ENCODE results near the gene ERRFI1. TPM values are rescaled to one million over a fixed set of nuclear protein-coding genes. Genes with fewer than 3 reads are reported as not detected.

ERRFI1 gene
- total and polyA plus RNA-seq, 10 of the 15 experiments (the other 5 are each of a cell fraction or from before 2014, with no cell fraction given): 0.90 to 6.5 (median 3.1) TPM

- Histone ChIP-seq H3K4me1 (ENCODE audit: control insufficient read depth, insufficient read depth, low read length) (peaks cover 5% of the 10 kb centered on the region), H2AFZ (ENCODE audit: control insufficient read depth, low read depth, low read length) (no peak overlapping the region), H3K36me3 (ENCODE audit: control insufficient read depth in 2 of 2, insufficient read depth in 2 of 2, low read length in 1 of 2) (no peaks in the 10 kb centered on the region), H3K4me2 (ENCODE audit: control insufficient read depth, insufficient read depth) (no peak overlapping the region), H3K9me3 (replicated peaks; ENCODE audit: control insufficient read depth, insufficient read depth, low read length) (no peaks in the 10 kb centered on the region), H4K20me1 (ENCODE audit: control insufficient read depth, insufficient read depth) (no peaks in the 10 kb centered on the region), H3K4me3 (no peak overlapping the region), H3K79me2 (ENCODE audit: control insufficient read depth, insufficient read depth, low read length) (no peaks in the 10 kb centered on the region), H3K9ac (ENCODE audit: control insufficient read depth, insufficient read depth, low read length) (no peak overlapping the region), H3K27me3 (replicated peaks in 1 of 2; ENCODE audit: control insufficient read depth in 2 of 2, insufficient read depth in 2 of 2, low read length in 1 of 2) (peaks cover 0 to 4% of the 10 kb centered on the region in 2 experiments; a peak in 1 of 4 replicates), H3K27ac (ENCODE audit: control insufficient read depth, insufficient read depth) (no peak overlapping the region)
- ChIA-PET SMC1A (ENCODE audit: uncharacterized antibody, unreplicated experiment) (interaction anchor here (1.2 to 1.6 kb wide), 3 partner anchors 11 to 286 kb away, joined by 3 to 4 read pairs (median 3); no protein-coding TSS in a partner anchor), POLR2A (no interaction called here), RAD21 (ENCODE audit: unreplicated experiment) (interaction anchor here (0.6 to 1.1 kb wide), 4 partner anchors 13 to 288 kb away, joined by 3 read pairs; no protein-coding TSS in a partner anchor), CTCF (interaction anchor here (0.7 to 2.4 kb wide), 4 partner anchors 13 to 321 kb away, joined by 3 to 12 read pairs (median 4); no protein-coding TSS in a partner anchor)
- TF ChIP-seq LARP7 (IDR thresholded peaks at IDR 0.05): no peak
- no peak for TF ChIP-seq RELA (IDR thresholded peaks at IDR 0.05; ENCODE audit: borderline replicate concordance, partially characterized antibody)
- TF ChIP-seq ZBTB33 (IDR thresholded peaks at IDR 0.05): no peak
- ATAC-seq (no peak), DNase-seq (ENCODE audit: low read depth, low spot score) (no peak), FAIRE-seq (no peak)
- intact Hi-C loops (cut with micrococcal nuclease; ENCODE audit: unreplicated experiment): loop anchor here (2.0 to 5.0 kb wide), 2 partner anchors 139 to 287 kb away; no protein-coding TSS in a partner anchor
- 37% methylated on average over 8 of the region's 8 CpGs for WGBS (ENCODE audit: insufficient coverage, insufficient replicate concordance, low lambda C conversion rate, missing lambda C conversion rate)
- BruUV-seq (replicated peaks): no TSS peak
- in situ Hi-C loops (cut with MboI): no loop called here
These were observed 1.9 kb upstream of the ERRFI1 start for GRCh38 chr1:8027748-8028570.

Measured in GM12878 (cell line).